ENCODE results near the gene MGAT4B.

MGAT4B gene

DNA sequence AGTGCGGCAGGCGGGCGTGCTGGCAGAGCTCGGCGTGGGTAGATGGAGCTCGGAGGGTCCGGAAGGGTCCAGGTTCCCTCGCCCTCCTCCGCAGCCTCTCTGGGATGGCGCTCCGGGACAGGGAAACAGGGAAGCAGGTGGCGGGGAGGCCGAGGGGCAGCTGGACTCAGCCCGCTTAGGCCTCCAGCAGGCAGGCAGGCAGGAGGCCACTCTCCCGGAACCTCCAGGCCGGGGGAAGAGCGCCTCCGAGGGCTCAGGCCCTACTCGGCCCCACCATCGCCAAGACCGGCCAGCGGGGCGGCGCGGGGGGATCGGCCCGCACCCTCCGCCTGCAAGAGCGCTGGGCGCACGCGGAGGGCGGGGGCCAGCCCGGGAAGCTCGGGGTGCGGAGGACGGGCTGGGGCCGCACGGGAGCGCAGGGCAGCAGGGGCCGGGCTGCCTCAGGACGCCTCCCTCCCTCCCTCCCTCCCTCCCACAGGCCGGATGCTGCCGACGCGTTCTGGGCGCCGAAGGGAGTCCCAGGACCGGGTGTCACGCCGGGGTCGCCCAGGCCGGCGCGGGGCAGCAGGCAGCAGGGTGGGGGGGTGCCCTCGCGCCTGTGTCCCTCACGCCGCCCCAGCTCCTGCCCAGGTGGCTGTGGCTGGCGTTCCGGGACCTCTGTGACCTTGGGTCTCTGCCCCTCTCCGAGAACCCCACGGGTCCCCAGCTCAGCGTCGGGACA is 977 bp downstream of the MGAT4B start:
- H3K9me3 Mint-ChIP-seq, result no peaks in the 10 kb centered on the region
- CTCF ChIA-PET, result interaction anchor here (1.4 kb wide), 1 partner anchor 9 kb away, joined by 4 read pairs; no protein-coding TSS in a partner anchor
- DNase-seq, result peak; percentile 69
- peak overlapping the region; percentile 85 for H3K4me3 Mint-ChIP-seq
- H3K27me3 Mint-ChIP-seq, result peaks cover 4% of the 10 kb centered on the region
- peaks cover 31% of the 10 kb centered on the region for H3K4me1 Mint-ChIP-seq
- H3K27ac Mint-ChIP-seq, result peak overlapping the region; percentile 89
- peaks cover 6% of the 10 kb centered on the region for H3K36me3 Mint-ChIP-seq

DNA sequence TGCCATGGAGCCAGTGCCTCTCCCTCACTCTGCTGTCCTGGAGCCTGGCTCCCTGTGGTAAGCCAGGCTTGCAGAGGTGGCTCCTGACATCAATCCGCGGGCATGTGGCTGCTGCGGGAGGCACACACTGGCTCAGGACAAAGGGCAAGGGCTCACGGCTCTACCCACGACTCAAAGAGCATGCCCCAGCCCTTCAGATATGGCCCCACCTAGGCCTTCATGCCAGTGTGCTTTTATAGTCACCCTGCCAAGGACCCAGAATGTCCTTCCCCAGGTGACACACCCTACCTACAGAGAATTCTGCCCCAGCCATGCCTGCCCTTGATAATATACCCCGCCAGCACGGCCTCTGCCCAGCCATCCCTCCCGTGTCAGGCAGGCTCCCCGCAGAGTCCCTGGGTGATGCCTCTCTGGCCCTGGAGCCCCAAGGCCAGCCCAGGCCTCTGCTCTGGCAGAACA is 1.6 kb downstream of the MGAT4B start:
- Mint-ChIP-seq H3K4me1 (peaks cover 31% of the 10 kb centered on the region), H3K27ac (peak overlapping the region; percentile 89), H3K4me3 (peak overlapping the region; percentile 85), H3K27me3 (peaks cover 4% of the 10 kb centered on the region), H3K9me3 (no peaks in the 10 kb centered on the region), H3K36me3 (peaks cover 4% of the 10 kb centered on the region)
- DNase-seq, result no peak
- CTCF ChIA-PET, result interaction anchor here (1.4 kb wide), 1 partner anchor 9 kb away, joined by 4 read pairs; no protein-coding TSS in a partner anchor

DNA sequence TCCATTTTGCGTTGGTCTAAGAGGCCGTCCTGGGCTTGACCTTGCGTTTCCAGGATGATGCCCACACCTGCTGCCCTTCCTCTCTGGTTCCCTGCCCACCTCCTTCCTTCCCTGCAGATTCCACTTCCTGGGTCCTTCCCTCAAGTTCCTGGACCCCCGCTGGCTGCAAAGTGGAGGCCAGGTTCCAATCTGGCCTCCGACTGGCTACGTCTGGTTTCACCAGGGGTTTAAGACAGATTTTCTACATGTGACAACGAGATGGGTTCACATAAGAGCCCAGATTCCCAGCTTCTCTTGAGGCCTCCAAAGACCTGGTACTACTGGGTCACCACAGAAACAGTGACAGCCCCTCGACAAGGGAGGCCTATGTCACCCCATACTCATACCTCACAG is 2.1 kb downstream of the MGAT4B start:
- H3K27me3 Mint-ChIP-seq, result peaks cover 4% of the 10 kb centered on the region
- no peaks in the 10 kb centered on the region for H3K9me3 Mint-ChIP-seq
- peak overlapping the region; percentile 89 for H3K27ac Mint-ChIP-seq
- DNase-seq, result no peak
- peaks cover 7% of the 10 kb centered on the region for H3K36me3 Mint-ChIP-seq
- H3K4me1 Mint-ChIP-seq, result peaks cover 31% of the 10 kb centered on the region
- CTCF ChIA-PET, result interaction anchor here (0.6 to 3.6 kb wide), 3 partner anchors 16 to 205 kb away, joined by 3 to 12 read pairs (median 12); partner anchors contain the start of gene SQSTM1
- peak overlapping the region; percentile 85 for H3K4me3 Mint-ChIP-seq

DNA sequence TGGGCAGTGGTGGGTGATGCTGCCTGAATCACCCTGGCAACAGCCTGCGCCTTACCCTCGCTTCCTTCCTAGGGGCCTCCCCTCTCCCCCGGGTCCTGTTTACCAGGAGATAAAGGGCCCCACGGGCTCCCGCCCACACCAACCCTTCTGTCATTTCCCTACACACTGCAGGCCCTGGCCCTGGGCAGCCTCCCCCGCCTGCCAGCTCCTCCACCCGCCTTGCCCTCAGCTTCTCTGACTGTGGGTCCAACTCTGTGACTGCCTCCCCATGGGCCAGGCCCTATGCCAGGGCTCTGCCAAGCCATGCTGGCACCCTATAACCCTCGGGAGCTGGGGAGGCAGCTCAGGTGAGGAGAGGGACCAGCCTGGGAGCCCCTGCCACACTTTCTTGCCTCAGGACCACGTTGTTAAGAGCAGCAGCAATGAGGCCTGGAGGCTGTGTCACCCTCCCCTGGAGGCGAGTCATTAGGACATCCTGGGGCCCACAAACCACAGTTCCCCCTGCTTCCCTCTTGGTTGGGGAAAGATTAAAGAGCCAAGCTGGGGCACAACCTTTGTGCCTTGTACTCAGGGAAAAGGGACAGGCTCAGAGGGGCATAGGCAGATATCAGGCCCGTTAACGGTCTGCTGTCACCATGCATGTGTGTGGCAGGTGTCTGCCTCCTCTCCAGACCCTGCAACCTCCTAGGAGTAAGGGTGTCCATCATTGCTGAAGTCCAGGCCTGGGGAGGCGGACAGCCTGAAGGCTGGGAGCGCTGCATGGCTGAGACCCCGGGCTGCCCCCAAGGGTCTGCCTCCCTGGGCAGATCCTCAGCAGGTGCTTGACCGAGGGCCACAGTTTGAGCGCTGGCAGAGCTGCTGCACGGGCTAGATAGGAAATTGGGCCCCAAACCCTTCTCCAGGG is 2.8 kb downstream of the MGAT4B start:
- peak; percentile 43 for DNase-seq
- Mint-ChIP-seq H3K4me3 (peak overlapping the region; percentile 85), H3K36me3 (peaks cover 11% of the 10 kb centered on the region), H3K9me3 (no peaks in the 10 kb centered on the region), H3K27me3 (peaks cover 4% of the 10 kb centered on the region), H3K4me1 (peaks cover 31% of the 10 kb centered on the region), H3K27ac (peak overlapping the region; percentile 44)
- CTCF ChIA-PET, result interaction anchor here (0.6 to 3.6 kb wide), 5 partner anchors 16 to 287 kb away, joined by 3 to 16 read pairs (median 12); partner anchors contain the start of gene SQSTM1

DNA sequence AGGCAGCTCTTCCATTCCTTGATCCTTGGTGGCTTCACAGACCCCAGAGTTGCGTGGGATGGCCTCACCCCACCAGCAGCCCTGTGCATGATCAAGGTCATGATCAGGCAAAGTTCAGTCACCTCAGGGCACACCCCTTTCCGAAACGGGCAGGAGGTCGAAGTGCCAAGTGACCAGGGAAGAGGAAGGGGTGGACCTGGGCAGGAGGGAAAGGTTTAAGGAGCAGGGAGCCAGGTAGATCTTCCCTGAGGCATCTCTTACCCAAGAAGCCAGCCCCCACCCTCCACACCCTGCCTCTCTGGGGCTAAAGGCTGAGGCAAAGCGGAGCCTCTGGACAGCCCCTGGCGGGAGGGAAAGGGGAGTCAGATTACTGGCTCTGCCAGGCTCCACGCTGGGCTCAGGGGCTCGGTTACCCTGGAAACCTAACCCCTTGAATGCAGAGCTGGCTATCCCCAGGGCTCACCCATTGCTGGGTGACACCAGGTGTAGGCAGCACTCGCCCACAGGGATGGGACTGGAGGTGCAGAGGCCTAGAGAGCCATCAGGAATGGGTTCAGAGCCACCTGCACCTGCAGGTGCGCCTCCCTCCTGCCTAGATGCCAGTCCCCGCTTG is 3.6 kb downstream of the MGAT4B start:
- peaks cover 29% of the 10 kb centered on the region for H3K4me1 Mint-ChIP-seq
- H3K4me3 Mint-ChIP-seq, result no peak overlapping the region
- CTCF ChIA-PET, result interaction anchor here (1.2 to 3.6 kb wide), 9 partner anchors 8 to 288 kb away, joined by 4 to 36 read pairs (median 12); partner anchors contain the start of genes SQSTM1 and TBC1D9B
- H3K36me3 Mint-ChIP-seq, result peaks cover 11% of the 10 kb centered on the region
- no peak overlapping the region for H3K27ac Mint-ChIP-seq
- no peaks in the 10 kb centered on the region for H3K9me3 Mint-ChIP-seq
- H3K27me3 Mint-ChIP-seq, result peaks cover 4% of the 10 kb centered on the region
- DNase-seq, result no peak

DNA sequence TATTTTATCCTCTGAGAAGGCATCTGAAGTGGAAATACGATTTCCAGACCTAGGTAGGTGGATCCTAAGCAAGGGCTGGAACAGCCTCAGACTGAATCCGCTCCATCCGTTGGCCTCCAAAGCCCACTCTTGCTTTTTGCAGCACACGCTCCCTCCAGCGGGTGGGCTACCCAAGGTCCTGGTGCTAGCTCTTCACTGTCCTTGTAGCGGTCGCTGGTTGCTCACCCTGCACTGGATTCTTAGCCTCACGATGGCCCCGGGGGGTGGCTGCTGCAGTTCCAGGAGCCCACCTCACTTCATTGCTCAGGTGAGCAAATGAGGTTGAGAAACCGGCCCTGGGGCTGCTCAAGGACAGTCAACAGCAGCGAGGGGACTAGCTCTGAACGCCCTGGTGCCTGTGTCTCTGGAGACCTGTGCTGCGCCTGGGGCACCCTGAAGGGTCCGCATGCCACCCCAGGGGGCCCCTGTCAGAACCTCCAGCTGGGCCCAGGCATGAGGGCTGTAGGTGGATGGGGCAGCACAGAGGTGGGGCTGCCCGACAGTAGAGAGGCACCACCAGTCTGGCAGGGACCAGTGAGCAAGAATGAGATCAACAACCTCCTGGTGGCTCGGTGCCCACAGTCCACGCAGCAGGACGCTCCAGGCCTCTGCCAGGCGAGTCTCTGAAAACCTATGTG is 4.3 kb downstream of the MGAT4B start:
- CTCF ChIA-PET, result interaction anchor here (0.7 to 3.6 kb wide), 17 partner anchors 9 to 288 kb away, joined by 3 to 36 read pairs (median 5); partner anchors contain the start of genes SQSTM1 and TBC1D9B
- H3K9me3 Mint-ChIP-seq, result no peaks in the 10 kb centered on the region
- H3K27ac Mint-ChIP-seq, result no peak overlapping the region
- H3K27me3 Mint-ChIP-seq, result peaks cover 4% of the 10 kb centered on the region
- H3K36me3 Mint-ChIP-seq, result peaks cover 14% of the 10 kb centered on the region
- DNase-seq, result no peak
- H3K4me3 Mint-ChIP-seq, result no peak overlapping the region
- peaks cover 28% of the 10 kb centered on the region for H3K4me1 Mint-ChIP-seq

DNA sequence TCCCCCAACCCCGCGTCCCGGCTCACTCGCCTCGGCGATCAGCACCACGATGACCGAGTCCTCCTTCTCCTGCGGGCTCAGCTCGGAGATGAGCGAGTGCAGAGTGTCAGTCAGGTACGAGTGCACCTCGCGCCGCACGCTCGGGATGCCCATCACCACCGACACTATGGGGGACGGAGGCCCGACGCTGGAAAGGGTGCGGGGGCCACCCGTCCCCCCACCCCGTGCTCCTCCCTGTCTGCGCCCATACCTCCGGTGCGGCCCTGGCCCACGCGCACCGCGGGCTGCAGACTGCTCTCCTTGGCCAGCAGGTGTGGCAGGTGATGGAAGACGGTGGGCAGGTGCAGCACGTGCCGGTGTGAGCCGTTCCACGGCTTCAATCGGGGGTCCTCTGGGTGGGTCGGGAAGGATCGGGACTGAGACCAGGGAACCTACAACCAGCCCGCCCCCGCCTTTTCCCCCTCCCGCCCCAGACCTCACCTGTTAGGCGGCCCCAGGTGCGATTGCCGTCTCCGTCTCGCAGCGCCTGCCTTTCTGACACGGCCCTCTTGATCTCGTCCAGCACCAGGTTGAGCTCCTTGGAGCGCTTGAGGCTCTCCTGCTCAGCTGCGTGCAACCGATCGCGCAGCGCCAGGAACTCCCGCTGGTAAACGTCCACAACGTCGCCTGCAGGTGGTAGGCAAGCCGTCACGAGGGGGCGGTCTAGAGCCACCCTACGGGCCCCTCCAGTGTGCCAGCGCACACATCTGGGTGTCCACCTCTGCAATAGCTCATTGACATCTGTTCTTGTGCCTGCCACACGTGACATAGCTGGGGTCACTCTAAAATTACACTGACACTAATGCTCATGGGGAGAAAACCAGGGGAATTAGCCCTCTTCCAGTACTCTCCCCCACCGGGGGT is 5.1 kb downstream of the MGAT4B start:
- peaks cover 33% of the 10 kb centered on the region for H3K4me1 Mint-ChIP-seq
- H3K4me3 Mint-ChIP-seq, result no peak overlapping the region
- H3K27me3 Mint-ChIP-seq, result peaks cover 4% of the 10 kb centered on the region
- peaks cover 17% of the 10 kb centered on the region for H3K36me3 Mint-ChIP-seq
- peak overlapping the region; percentile 42 for H3K27ac Mint-ChIP-seq
- H3K9me3 Mint-ChIP-seq, result no peaks in the 10 kb centered on the region
- DNase-seq, result peak; percentile 90
- CTCF ChIA-PET, result interaction anchor here (0.7 to 3.6 kb wide), 18 partner anchors 9 to 289 kb away, joined by 3 to 36 read pairs (median 5); partner anchors contain the start of genes SQSTM1 and TBC1D9B

DNA sequence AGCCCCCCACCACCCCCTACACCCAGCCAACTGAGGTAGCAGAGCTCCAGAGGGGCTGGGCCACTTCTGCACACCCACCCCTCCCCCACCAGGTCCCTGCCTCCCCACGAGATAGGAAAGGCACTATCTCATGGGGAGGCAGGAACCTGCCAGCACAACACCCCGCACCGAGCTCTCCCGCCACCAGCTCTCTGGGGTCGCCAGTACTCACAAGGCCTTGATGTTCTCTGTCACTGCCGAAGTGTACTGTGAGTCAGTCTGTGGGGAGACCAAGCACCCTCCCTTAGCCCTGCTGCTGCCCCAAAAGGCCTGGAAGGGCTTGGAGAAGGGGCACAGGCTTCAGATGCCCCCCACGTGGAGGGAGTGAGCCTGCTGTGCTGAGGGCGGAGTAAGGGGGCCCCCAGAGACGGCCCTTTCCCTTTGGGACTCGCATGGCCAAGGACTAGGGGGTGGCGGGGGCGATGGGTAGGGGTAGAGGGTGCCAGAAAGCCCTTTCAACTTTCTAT is 5.9 kb downstream of the MGAT4B start:
- CTCF ChIA-PET, result interaction anchor here (0.5 to 3.5 kb wide), 3 partner anchors 106 to 290 kb away, joined by 3 to 36 read pairs (median 16); partner anchors contain the start of gene TBC1D9B
- no peak for DNase-seq
- Mint-ChIP-seq H3K27me3 (peaks cover 4% of the 10 kb centered on the region), H3K27ac (no peak overlapping the region), H3K4me3 (no peak overlapping the region), H3K36me3 (peaks cover 17% of the 10 kb centered on the region), H3K9me3 (no peaks in the 10 kb centered on the region), H3K4me1 (peaks cover 33% of the 10 kb centered on the region)

DNA sequence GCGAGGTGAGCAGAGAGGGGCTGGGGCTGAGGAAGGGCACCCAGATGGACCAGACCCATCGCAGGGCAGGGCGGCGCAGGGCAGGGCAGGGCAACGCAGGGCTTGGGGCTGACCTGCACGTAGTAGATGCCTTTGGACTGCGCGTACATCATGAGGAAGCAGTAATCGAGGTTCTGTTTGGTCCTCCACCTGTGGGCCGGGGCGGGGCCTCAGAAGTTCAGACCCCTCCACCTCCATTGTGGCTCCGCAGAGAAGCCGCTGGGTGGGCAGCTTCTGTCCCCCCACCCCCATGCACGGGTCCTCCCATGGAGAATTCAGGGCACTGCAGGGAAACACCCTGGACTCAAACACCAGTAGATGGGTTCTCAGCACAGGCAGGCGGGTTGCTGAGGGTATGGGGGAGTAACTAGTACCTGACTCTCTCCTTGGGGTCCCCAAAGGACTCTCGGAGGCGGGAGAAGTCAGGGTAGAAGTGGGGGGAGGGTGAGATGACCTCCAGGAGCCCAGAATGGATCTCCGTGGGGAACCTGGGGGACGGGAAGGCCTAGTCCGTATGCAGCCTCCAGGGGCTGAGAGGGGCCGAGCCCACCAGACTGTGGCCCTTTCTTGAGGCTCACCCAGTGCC is 6.5 kb downstream of the MGAT4B start:
- peaks cover 17% of the 10 kb centered on the region for H3K36me3 Mint-ChIP-seq
- peaks cover 4% of the 10 kb centered on the region for H3K27me3 Mint-ChIP-seq
- CTCF ChIA-PET, result interaction anchor here (0.5 to 3.5 kb wide), 2 partner anchors 106 to 291 kb away, joined by 3 to 36 read pairs; partner anchors contain the start of gene TBC1D9B
- DNase-seq, result no peak
- peaks cover 31% of the 10 kb centered on the region for H3K4me1 Mint-ChIP-seq
- H3K27ac Mint-ChIP-seq, result no peak overlapping the region
- no peak overlapping the region for H3K4me3 Mint-ChIP-seq
- no peaks in the 10 kb centered on the region for H3K9me3 Mint-ChIP-seq

DNA sequence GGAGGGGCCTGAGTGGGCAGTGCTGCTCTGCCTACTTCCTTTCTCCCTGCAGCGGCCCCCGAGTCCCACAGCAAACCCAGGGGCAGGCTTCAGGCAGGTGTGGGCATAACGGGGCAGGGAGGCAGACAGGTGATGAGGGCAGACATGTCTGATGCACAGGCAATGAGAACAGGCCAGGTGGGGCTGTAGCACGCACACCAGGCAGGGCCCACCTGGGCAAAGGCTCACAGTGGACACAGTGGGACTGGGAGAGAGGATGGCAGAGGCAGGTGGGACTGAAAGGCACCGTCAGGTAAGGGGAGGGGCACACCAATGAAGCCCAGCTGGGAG is 7.1 kb downstream of the MGAT4B start:
- CTCF ChIA-PET, result interaction anchor here (3.5 kb wide), 1 partner anchor 107 kb away, joined by 36 read pairs; the partner anchor contains the start of gene TBC1D9B
- no peak overlapping the region for H3K27ac Mint-ChIP-seq

DNA sequence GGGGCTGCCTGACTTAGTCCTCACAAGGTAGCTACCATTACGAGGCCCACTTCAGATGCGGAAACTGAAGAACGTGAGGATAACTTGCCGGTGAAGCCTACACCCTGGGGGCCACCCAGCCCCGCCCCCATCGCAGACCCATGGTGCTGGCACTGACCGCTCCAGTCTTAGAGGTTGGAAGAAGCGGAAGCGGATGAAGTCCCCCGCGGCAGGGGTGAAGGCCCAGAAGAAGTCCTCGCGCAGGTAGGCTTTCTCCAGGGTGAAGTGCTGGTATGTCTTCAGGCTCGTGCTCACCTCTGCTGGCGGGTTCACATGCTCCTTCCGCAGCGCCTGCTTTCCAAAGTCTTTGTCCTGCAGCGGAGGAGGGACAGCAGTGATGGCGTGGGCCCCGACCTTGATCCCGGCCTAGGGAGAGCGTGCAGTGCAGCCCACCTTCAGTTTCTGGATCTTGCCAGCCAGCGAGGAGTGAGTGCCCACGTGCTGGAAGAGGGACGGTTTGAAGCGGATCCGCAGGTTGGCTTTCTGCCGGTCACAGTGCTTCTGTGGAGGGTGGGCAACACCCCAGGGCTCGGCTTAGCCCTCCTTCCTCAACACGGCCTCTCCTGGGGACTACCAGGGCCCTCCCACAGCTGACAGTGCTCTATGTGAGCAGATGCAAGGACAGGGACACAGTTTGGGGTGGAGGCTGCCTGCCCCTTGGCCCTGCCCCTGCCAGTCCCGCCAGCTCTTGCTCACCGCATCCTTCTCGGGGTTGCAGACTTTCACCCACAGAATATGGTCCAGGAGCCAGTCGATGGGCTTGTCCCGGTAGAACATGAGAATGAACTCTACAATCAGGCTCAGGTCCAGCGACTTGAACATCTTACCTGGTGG is 7.7 kb downstream of the MGAT4B start:
- CTCF ChIA-PET, result interaction anchor here (1.4 kb wide), 1 partner anchor 109 kb away, joined by 3 read pairs; no protein-coding TSS in a partner anchor
- H3K27me3 Mint-ChIP-seq, result peaks cover 9% of the 10 kb centered on the region
- H3K4me1 Mint-ChIP-seq, result peaks cover 31% of the 10 kb centered on the region
- no peaks in the 10 kb centered on the region for H3K9me3 Mint-ChIP-seq
- DNase-seq, result no peak
- no peak overlapping the region for H3K4me3 Mint-ChIP-seq
- peaks cover 17% of the 10 kb centered on the region for H3K36me3 Mint-ChIP-seq
- H3K27ac Mint-ChIP-seq, result no peak overlapping the region

More for the DNA sequence above, 7.1 kb downstream of the MGAT4B start:
- Mint-ChIP-seq H3K4me1 (peaks cover 31% of the 10 kb centered on the region), H3K9me3 (no peaks in the 10 kb centered on the region), H3K27me3 (peaks cover 8% of the 10 kb centered on the region), H3K4me3 (no peak overlapping the region), H3K36me3 (peaks cover 17% of the 10 kb centered on the region)
- no peak for DNase-seq

All from activated naive CD4-positive, alpha-beta T cell treated with anti-CD3 and anti-CD28 coated beads, Interleukin-2, amount 10 ng/mL, durations not matched to agents 7 days and 5 days (primary cell).